GM19467 (cell line): ENCODE results near the gene TOMT.

Source experiments
- ATAC-seq: cut with Tn5 transposase; IDR thresholded peaks from one replicate; pipeline ENCODE4 v1.9.1; 2021; ENCODE audit warnings: mild to moderate bottlenecking, moderate library complexity; ENCODE audit not compliant: unreplicated experiment

The TOMT gene

GRCh38 chr11:72105888-72106287 lies at the start of gene TOMT:
Gene TOMT (plus strand): TSS chr11:72105924. CDS start chr11:72105952, 28 bp downstream.
- no peak for ATAC-seq

GRCh38 chr11:72058416-72059034 lies 47.2 kb upstream of the TOMT start:
- ATAC-seq: no peak

- ATAC-seq: no peak
Measured at GRCh38 chr11:72061739-72062396, 43.9 kb upstream of the TOMT start.

GRCh38 chr11:72066855-72067254 lies 38.9 kb upstream of the TOMT start:
- ATAC-seq: no peak

GRCh38 chr11:72067266-72067665 lies 38.5 kb upstream of the TOMT start:
- ATAC-seq: no peak

- no peak for ATAC-seq
Measured at GRCh38 chr11:72067676-72068075, 38.0 kb upstream of the TOMT start.

- ATAC-seq: no peak
Measured at GRCh38 chr11:72069200-72069599, 36.5 kb upstream of the TOMT start.

GRCh38 chr11:72069787-72070251 lies 35.9 kb upstream of the TOMT start:
- ATAC-seq: no peak

GRCh38 chr11:72070491-72070890 lies 35.2 kb upstream of the TOMT start:
- ATAC-seq: no peak

- no peak for ATAC-seq
Measured at GRCh38 chr11:72072348-72072747, 33.4 kb upstream of the TOMT start.

- ATAC-seq: no peak
Measured at GRCh38 chr11:72075109-72075508, 30.6 kb upstream of the TOMT start.

- no peak for ATAC-seq
Measured at GRCh38 chr11:72075756-72076155, 30.0 kb upstream of the TOMT start.

GRCh38 chr11:72078477-72078876 lies 27.2 kb upstream of the TOMT start:
- ATAC-seq: no peak

- peak; percentile 23 for ATAC-seq
Measured at GRCh38 chr11:72079819-72080325, 25.9 kb upstream of the TOMT start.

GRCh38 chr11:72080326-72081183 lies 25.2 kb upstream of the TOMT start, which contains the start of the genes LRRC51 and NUMA1:
Gene LRRC51 (plus strand): TSS chr11:72080850. CDS start chr11:72089084, 8,234 bp downstream.
Gene NUMA1 (minus strand): TSS chr11:72080542. CDS start chr11:72035943, 44,599 bp downstream.
- peak; percentile 89 for ATAC-seq

GRCh38 chr11:72081184-72081644 lies 24.5 kb upstream of the TOMT start:
- ATAC-seq: no peak

- no peak for ATAC-seq
Measured at GRCh38 chr11:72081821-72082453, 23.8 kb upstream of the TOMT start.

- ATAC-seq: no peak
Measured at GRCh38 chr11:72083414-72083813, 22.3 kb upstream of the TOMT start.

GRCh38 chr11:72084076-72084475 lies 21.6 kb upstream of the TOMT start:
- ATAC-seq: no peak

GRCh38 chr11:72084965-72085364 lies 20.8 kb upstream of the TOMT start:
- no peak for ATAC-seq
